ENCODE data around the gene TRIO.

Gene TRIO

DNA sequence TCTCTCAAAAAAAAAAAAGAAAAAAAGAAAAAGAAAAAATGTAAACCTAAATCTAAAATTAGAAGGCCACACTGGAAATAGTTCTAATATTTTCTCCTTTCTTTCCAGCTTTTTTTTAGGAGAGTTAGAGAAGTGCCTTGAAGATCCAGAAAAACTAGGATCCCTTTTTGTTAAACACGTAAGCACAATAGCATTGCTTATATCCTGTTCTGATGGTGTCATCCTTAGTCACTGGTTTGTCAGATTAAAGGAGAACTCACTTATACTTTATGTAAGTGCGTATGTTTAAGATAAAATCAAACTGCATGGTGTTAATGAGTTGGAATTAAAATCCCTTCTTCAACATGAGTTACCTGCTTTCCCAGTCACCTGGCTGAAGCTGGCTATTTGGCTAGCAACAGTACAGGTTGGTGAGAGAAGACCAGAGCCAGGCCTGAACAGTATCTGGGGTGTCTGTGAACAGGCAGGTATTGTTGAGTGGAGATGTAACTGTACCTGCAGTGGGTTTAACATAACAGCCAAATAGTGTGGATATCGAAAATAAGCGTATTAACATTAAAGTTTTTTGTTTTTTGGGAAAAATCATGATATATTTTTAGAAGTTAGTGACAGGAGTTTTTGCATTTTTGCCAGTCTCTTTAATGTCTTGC lies 333.8 kb downstream of the TRIO start:
- Histone ChIP-seq H3K4me1 (ENCODE audit: control insufficient read depth in 1 of 2, insufficient read depth in 2 of 2, low read length in 2 of 2) (no peaks in the 10 kb centered on the region), H3K14ac (ENCODE audit: low read length) (no peak overlapping the region), H4K91ac (ENCODE audit: low read depth, low read length) (no peak overlapping the region), H3K9me3 (ENCODE audit: insufficient read depth, low read depth, low read length) (no peaks in the 10 kb centered on the region), H2AFZ (ENCODE audit: insufficient read depth, low read length, poor library complexity) (no peak overlapping the region), H3K36me3 (ENCODE audit: control insufficient read depth in 1 of 2, insufficient read depth in 2 of 2, low read length in 2 of 2) (peaks cover 27 to 46% of the 10 kb centered on the region in 2 experiments), H2BK120ac (ENCODE audit: insufficient read depth, low read length, poor library complexity) (no peak overlapping the region), H4K8ac (ENCODE audit: low read depth, low read length) (no peak overlapping the region), H3K27ac (ENCODE audit: low read depth, low read length) (no peak overlapping the region), H3K79me2 (ENCODE audit: control insufficient read depth, insufficient read depth, low read length, poor library complexity) (no peaks in the 10 kb centered on the region), H3K18ac (ENCODE audit: low read length) (no peak overlapping the region), H3K23ac (ENCODE audit: low read length) (no peak overlapping the region), H3K9ac (ENCODE audit: low read length) (no peak overlapping the region), H2AK5ac (ENCODE audit: low read length) (no peak overlapping the region), H4K12ac (ENCODE audit: low read depth, low read length) (no peak overlapping the region), H2BK12ac (ENCODE audit: low read length) (no peak overlapping the region), H3K4ac (ENCODE audit: low read depth, low read length) (no peak overlapping the region), H3K79me1 (ENCODE audit: low read length) (no peaks in the 10 kb centered on the region), H2BK5ac (ENCODE audit: low read depth, low read length, poor library complexity) (no peak overlapping the region), H3K4me3 (ENCODE audit: low read depth, low read length) (no peak overlapping the region), H3K4me2 (ENCODE audit: low read length) (no peak overlapping the region), H3K27me3 (ENCODE audit: insufficient read depth, low read length) (no peaks in the 10 kb centered on the region)
- 100% methylated on average over 2 of the region's 4 CpGs for WGBS (ENCODE audit: extremely low coverage, insufficient coverage, insufficient read length)
- DNase-seq: no peak

DNA sequence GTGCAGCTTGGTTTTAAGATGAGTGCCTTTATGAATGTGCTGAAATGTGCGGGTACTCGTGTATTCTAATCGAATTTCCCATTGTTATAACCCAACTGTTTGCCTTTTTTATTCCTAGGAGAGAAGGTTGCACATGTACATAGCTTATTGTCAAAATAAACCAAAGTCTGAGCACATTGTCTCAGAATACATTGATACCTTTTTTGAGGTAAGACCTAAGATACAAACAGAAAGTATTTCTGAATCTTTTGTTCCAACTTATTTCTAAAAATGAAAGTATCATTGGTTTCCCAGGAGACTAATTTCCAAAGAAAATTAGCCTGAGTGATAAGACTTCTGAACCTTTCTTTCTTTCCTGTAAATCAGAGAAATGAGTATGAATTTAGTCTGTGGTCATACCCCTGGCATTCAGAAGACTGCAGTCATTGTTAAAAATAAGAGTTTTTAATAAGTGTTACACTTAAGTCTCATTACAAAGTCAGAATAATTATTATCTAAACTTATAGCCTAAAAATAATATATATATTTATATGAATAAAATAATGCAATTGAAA lies 336.1 kb downstream of the TRIO start:
- Histone ChIP-seq H3K4ac (ENCODE audit: low read depth, low read length) (no peak overlapping the region), H3K4me2 (ENCODE audit: low read length) (no peak overlapping the region), H3K9ac (ENCODE audit: low read length) (no peak overlapping the region), H4K91ac (ENCODE audit: low read depth, low read length) (no peak overlapping the region), H2BK120ac (ENCODE audit: insufficient read depth, low read length, poor library complexity) (no peak overlapping the region), H3K79me2 (ENCODE audit: control insufficient read depth, insufficient read depth, low read length, poor library complexity) (no peaks in the 10 kb centered on the region), H3K36me3 (ENCODE audit: control insufficient read depth in 1 of 2, insufficient read depth in 2 of 2, low read length in 2 of 2) (peaks cover 37 to 56% of the 10 kb centered on the region in 2 experiments), H3K79me1 (ENCODE audit: low read length) (no peaks in the 10 kb centered on the region), H4K8ac (ENCODE audit: low read depth, low read length) (no peak overlapping the region), H2AFZ (ENCODE audit: insufficient read depth, low read length, poor library complexity) (no peak overlapping the region), H3K4me3 (ENCODE audit: low read depth, low read length) (no peak overlapping the region), H4K12ac (ENCODE audit: low read depth, low read length) (no peak overlapping the region), H3K4me1 (ENCODE audit: control insufficient read depth in 1 of 2, insufficient read depth in 2 of 2, low read length in 2 of 2) (no peaks in the 10 kb centered on the region), H2BK12ac (ENCODE audit: low read length) (no peak overlapping the region), H3K9me3 (ENCODE audit: insufficient read depth, low read depth, low read length) (no peaks in the 10 kb centered on the region), H3K14ac (ENCODE audit: low read length) (no peak overlapping the region), H2BK5ac (ENCODE audit: low read depth, low read length, poor library complexity) (no peak overlapping the region), H3K18ac (ENCODE audit: low read length) (no peak overlapping the region), H3K27ac (ENCODE audit: low read depth, low read length) (no peak overlapping the region), H3K27me3 (ENCODE audit: insufficient read depth, low read length) (no peaks in the 10 kb centered on the region), H3K23ac (ENCODE audit: low read length) (no peak overlapping the region), H2AK5ac (ENCODE audit: low read length) (no peak overlapping the region)
- WGBS (ENCODE audit: extremely low coverage, insufficient coverage, insufficient read length): no CpG with 5 or more reads among the region's 3 CpGs
- no peak for DNase-seq

DNA sequence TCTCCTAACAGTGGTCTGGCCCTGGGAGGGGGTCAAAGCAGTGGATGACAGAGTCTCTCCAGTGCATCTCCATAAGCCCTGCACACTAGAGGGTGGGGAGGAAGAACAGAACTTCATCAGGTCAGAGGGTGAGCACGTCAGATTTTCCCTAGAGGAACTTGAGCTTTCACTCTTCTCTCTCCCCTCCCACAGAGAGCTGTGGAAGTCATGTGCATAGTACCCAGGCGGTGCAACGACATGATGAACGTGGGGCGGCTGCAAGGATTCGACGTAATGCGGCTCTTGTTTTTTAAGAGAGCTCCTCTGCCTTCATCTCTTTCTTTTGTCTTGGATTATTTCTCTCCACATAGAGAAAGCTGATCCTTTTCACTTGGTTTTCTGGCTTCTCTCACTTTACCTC lies 338.2 kb downstream of the TRIO start:
- H3K18ac ChIP-seq (ENCODE audit: low read length): no peak overlapping the region
- no peaks in the 10 kb centered on the region for H3K4me1 ChIP-seq (ENCODE audit: control insufficient read depth in 1 of 2, insufficient read depth in 2 of 2, low read length in 2 of 2)
- H3K4ac ChIP-seq (ENCODE audit: low read depth, low read length): no peak overlapping the region
- H3K9me3 ChIP-seq (ENCODE audit: insufficient read depth, low read depth, low read length): no peaks in the 10 kb centered on the region
- no peaks in the 10 kb centered on the region for H3K79me2 ChIP-seq (ENCODE audit: control insufficient read depth, insufficient read depth, low read length, poor library complexity)
- DNase-seq: no peak
- H3K14ac ChIP-seq (ENCODE audit: low read length): no peak overlapping the region
- no peak overlapping the region for H3K23ac ChIP-seq (ENCODE audit: low read length)
- H3K4me3 ChIP-seq (ENCODE audit: low read depth, low read length): no peak overlapping the region
- no peak overlapping the region for H3K4me2 ChIP-seq (ENCODE audit: low read length)
- no peak overlapping the region for H3K9ac ChIP-seq (ENCODE audit: low read length)
- peaks cover 37 to 59% of the 10 kb centered on the region in 2 experiments for H3K36me3 ChIP-seq (ENCODE audit: control insufficient read depth in 1 of 2, insufficient read depth in 2 of 2, low read length in 2 of 2)
- H4K8ac ChIP-seq (ENCODE audit: low read depth, low read length): no peak overlapping the region
- no peak overlapping the region for H2BK5ac ChIP-seq (ENCODE audit: low read depth, low read length, poor library complexity)
- H2BK120ac ChIP-seq (ENCODE audit: insufficient read depth, low read length, poor library complexity): no peak overlapping the region
- H2AK5ac ChIP-seq (ENCODE audit: low read length): no peak overlapping the region
- no peaks in the 10 kb centered on the region for H3K79me1 ChIP-seq (ENCODE audit: low read length)
- H4K12ac ChIP-seq (ENCODE audit: low read depth, low read length): no peak overlapping the region
- no peak overlapping the region for H3K27ac ChIP-seq (ENCODE audit: low read depth, low read length)
- no peak overlapping the region for H2BK12ac ChIP-seq (ENCODE audit: low read length)
- H2AFZ ChIP-seq (ENCODE audit: insufficient read depth, low read length, poor library complexity): no peak overlapping the region
- no peak overlapping the region for H4K91ac ChIP-seq (ENCODE audit: low read depth, low read length)
- WGBS (ENCODE audit: extremely low coverage, insufficient coverage, insufficient read length): no CpG with 5 or more reads among the region's 8 CpGs
- H3K27me3 ChIP-seq (ENCODE audit: insufficient read depth, low read length): no peaks in the 10 kb centered on the region

DNA sequence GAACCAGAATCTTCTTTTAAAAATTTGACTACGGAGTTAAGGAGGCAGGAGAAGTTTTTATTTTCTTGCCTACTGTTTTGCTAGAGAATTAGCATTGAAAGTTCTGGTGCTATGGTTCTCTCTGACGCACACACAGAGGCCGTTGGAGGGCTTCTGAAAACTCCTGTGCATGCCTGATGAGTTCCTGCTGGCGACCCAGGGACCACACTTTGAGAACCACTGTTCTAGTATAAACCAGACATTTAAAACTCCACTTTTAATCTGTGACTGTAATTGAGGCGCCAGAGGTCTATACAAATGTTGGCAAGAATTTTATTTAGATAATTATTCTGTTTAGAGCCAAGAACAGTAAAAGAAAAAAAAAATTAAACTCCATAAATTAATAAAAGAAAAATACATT lies 338.9 kb downstream of the TRIO start:
- no peak overlapping the region for H3K4me3 ChIP-seq (ENCODE audit: low read depth, low read length)
- H3K79me1 ChIP-seq (ENCODE audit: low read length): no peaks in the 10 kb centered on the region
- no peak overlapping the region for H3K4ac ChIP-seq (ENCODE audit: low read depth, low read length)
- no peak overlapping the region for H3K9ac ChIP-seq (ENCODE audit: low read length)
- no peak overlapping the region for H3K18ac ChIP-seq (ENCODE audit: low read length)
- no peaks in the 10 kb centered on the region for H3K79me2 ChIP-seq (ENCODE audit: control insufficient read depth, insufficient read depth, low read length, poor library complexity)
- H2AK5ac ChIP-seq (ENCODE audit: low read length): no peak overlapping the region
- H4K12ac ChIP-seq (ENCODE audit: low read depth, low read length): no peak overlapping the region
- H2BK120ac ChIP-seq (ENCODE audit: insufficient read depth, low read length, poor library complexity): no peak overlapping the region
- no peaks in the 10 kb centered on the region for H3K9me3 ChIP-seq (ENCODE audit: insufficient read depth, low read depth, low read length)
- no peak overlapping the region for H4K91ac ChIP-seq (ENCODE audit: low read depth, low read length)
- no peak overlapping the region for H2BK5ac ChIP-seq (ENCODE audit: low read depth, low read length, poor library complexity)
- no peak overlapping the region for H2BK12ac ChIP-seq (ENCODE audit: low read length)
- DNase-seq: no peak
- no peak overlapping the region for H3K4me2 ChIP-seq (ENCODE audit: low read length)
- no peaks in the 10 kb centered on the region for H3K4me1 ChIP-seq (ENCODE audit: control insufficient read depth in 1 of 2, insufficient read depth in 2 of 2, low read length in 2 of 2)
- peaks cover 41 to 59% of the 10 kb centered on the region in 2 experiments for H3K36me3 ChIP-seq (ENCODE audit: control insufficient read depth in 1 of 2, insufficient read depth in 2 of 2, low read length in 2 of 2)
- no peaks in the 10 kb centered on the region for H3K27me3 ChIP-seq (ENCODE audit: insufficient read depth, low read length)
- H3K14ac ChIP-seq (ENCODE audit: low read length): no peak overlapping the region
- no peak overlapping the region for H3K27ac ChIP-seq (ENCODE audit: low read depth, low read length)
- H2AFZ ChIP-seq (ENCODE audit: insufficient read depth, low read length, poor library complexity): no peak overlapping the region
- no CpG with 5 or more reads among the region's 5 CpGs for WGBS (ENCODE audit: extremely low coverage, insufficient coverage, insufficient read length)
- no peak overlapping the region for H4K8ac ChIP-seq (ENCODE audit: low read depth, low read length)
- no peak overlapping the region for H3K23ac ChIP-seq (ENCODE audit: low read length)

All from trophoblast cell (in vitro differentiated cells and primary cell).